HG03039 (cell line): ENCODE results near the gene RAC3.

Source experiments
- ATAC-seq: cut with Tn5 transposase; IDR thresholded peaks from one replicate; pipeline ENCODE4 v1.9.1; 2021; ENCODE audit warnings: mild to moderate bottlenecking, moderate library complexity; ENCODE audit not compliant: unreplicated experiment

RAC3 gene

DNA sequence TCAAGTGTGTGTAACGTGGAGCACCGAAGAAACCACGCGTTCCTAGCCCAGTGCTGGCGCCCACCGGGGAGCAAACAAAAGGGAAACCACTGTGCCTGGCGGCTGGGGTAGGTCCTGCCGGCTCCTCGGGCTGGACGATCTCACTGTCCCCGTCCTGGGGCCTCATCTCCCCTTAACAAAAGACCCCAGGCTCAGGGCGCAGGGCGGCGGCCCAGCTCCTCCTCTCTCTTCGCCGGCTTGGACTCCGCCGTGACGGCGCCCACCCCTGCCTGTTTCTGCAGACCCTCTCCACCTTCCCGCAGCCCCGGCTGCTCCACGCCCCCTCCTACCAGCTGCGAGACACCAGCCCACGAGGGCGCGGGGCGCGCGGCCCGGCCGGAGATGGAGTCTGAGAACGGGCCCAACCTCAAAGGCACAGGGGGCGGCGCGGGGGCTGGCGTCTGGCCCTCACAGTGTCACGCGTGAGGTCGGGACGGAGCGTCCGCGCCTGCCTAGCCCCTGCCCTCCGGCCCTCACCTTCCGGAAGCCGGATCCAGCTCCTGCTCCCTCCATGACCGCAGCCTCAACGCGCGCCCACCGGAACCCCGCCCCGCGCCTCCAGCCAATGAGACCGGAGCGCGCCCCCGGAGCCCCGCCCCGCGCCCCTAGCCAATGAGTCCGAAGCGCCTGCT, 9.0 kb upstream of the RAC3 start, which contains the start of gene CENPX:
TSS of gene CENPX (minus strand) at position 569 of the 671 bp plus-strand sequence. CDS start at position 552, 17 bp downstream.
- no peak for ATAC-seq

DNA sequence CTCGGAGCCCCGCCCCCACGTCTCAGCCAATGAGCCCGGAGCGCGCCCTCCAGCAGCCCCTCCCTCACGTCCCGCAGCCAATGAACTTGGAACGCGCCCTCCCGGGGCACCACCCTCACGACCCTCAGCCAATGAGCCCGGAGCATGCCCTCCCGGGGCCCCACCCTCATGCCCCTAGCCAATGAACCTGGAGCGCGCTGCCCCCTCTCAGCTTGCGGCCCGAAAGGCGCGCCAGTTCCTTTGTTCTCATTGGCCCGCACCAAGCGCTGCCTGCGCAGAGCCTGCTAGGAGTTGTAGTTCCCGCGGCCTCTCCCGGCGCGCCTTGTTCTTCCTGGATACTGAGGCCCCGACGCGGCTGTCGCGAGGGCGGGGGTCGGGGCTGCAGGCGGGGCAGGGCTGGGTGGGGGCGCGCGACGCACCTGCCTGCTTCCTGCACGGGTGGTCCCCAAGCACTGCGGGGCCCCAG, 8.5 kb upstream of the RAC3 start, which contains the start of gene LRRC45:
TSS of gene LRRC45 (plus strand) at position 325 of the 466 bp plus-strand sequence. CDS start 339 bp downstream, outside the sequence.
- ATAC-seq: peak; percentile 80

GRCh38 chr17:82023447-82024241, 7.8 kb upstream of the RAC3 start:
- ATAC-seq: no peak

DNA sequence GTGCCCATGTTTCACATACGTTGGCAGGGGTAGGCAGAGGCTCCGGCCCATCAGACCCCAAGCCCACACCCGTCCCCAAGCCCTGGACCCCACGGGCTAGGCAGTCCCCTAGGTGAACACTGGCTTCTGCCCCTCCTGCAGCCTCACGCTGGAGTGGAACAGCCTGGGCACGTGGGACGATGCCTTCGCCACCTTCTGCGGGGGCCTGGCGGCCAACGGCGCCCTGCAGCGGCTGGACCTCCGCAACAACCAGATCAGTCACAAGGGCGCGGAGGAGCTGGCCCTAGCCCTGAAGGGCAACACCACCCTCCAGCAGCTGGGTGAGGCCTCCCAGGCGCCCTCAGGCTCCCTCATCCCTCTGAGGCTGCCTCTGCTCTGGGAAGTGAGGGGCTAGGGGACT, 6.6 kb upstream of the RAC3 start:
- no peak for ATAC-seq

DNA sequence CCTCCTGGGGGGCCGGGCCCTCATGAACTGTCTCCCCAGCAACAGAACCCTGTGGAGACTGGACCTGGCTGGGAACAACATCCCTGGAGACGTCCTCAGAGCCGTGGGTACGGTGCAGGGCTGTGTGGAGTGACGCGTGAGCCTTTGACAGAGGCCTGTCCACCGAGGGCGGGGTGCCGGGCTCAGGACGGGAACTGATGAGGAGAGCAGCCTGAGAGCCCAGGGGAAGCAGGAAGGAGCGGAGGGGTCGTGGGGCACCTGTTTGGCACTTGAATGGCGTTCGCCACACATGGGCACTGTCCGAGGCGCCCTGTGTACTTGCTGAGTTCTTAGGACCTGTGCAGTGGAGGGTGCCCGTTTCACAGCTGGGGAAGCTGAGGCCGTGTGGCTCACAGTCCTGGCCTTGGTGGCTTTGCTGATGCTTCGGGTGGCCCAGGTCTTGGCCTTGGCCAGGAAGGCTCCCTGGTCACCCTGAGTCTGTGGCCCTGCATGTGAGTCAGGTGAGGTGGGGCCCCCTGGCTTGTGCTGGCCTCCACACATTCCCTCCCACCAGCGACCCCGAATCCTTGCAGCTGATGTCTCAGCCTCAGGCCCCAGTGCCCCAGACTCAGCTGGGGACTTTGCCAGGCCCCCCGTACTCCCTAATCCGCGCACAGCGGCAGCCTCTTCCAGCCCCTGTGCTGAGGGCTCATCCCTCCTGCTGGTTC, 5.9 kb upstream of the RAC3 start:
- ATAC-seq: no peak

- no peak for ATAC-seq
These were observed 3.2 kb upstream of the RAC3 start for GRCh38 chr17:82028246-82028645.

GRCh38 chr17:82028966-82029365, 2.5 kb upstream of the RAC3 start:
- ATAC-seq: no peak

DNA sequence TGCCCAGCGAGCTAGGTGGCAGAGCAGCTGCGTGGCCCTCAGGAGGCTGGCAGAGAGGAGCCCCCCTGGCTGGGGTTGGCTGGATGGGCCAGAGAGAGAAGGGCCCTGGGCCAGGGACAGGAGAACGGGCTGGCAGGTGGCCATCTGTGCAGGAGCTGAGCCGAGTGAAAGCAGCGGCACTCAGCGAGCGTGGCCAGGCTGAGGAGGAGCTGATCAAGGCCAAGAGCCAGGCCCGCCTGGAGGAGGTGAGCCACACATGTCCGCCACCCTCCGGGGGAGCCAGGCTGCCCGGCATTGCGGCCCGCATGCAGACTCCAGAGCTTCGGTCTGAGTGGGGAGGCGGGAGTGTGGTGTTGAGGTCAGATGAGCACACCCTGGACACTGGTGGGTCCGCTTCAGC, 2.1 kb upstream of the RAC3 start:
- ATAC-seq: no peak

- no peak for ATAC-seq
These were observed 1.4 kb upstream of the RAC3 start for GRCh38 chr17:82029990-82030469.

DNA sequence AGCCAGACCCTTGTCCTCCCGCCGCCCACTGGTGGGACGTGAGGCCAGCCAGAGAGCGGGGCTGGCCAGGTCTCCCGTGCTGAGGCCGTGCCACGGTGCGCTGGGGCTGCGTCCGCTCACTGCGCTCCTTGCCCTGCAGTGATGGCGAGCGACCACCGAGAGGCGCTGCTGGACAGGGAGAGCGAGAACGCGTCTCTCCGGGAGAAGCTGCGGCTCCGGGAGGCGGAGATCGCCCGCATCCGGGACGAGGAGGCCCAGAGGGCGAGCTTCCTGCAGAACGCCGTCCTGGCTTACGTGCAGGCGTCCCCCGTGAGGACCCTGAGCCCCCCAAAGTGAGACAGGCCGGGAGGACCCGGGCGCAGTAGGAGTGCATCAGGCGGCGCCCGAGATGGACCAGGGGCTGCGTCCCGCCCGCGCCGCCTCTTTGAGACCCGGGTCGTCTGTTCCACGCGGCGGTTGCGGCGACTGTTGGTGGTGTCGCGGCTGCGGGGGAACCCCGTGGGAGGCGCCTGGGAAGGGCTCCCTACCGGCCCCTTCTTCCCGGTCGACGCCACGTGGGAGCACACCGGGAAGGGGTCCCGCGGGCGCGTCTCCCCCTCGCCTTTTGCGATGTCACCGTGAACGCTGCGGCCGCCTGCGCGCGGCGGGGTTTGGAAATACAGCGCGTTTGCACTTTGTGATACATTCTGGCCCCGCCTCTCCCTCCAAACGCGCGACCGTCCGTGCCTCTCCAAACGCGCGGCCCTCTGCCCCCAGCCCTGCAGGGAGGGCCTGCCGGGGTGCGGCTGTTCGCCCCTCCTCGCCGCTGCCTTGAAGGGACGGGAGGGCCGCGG, 792 bp upstream of the RAC3 start:
- no peak for ATAC-seq

GRCh38 chr17:82031885-82032627, 578 bp downstream of the RAC3 start:
- ATAC-seq: no peak

- no peak for ATAC-seq
These were observed 2.0 kb downstream of the RAC3 start for GRCh38 chr17:82033359-82034085.

- ATAC-seq: no peak
These were observed 3.0 kb downstream of the RAC3 start for GRCh38 chr17:82034371-82035011.

GRCh38 chr17:82035488-82035887, 4.0 kb downstream of the RAC3 start:
- ATAC-seq: no peak

GRCh38 chr17:82035956-82036633, 4.6 kb downstream of the RAC3 start:
- no peak for ATAC-seq

- no peak for ATAC-seq
These were observed 5.2 kb downstream of the RAC3 start for GRCh38 chr17:82036634-82037091.

- ATAC-seq: peak; percentile 71
These were observed 5.8 kb downstream of the RAC3 start, which contains the start of gene DCXR for GRCh38 chr17:82037092-82037888. Gene DCXR (minus strand): TSS chr17:82037697. CDS start chr17:82037682, 15 bp downstream.
